Mesothelial cell of epicardium (in vitro differentiated cells): Measurements from ENCODE around the gene AIFM2. TPM values are rescaled to one million over a fixed set of nuclear protein-coding genes. Genes with fewer than 3 reads are reported as not detected.

Source experiments
- DNase-seq, 2 experiments: peaks; one replicate each; pipeline ENCODE4 v3.0.0; 2021; ENCODE audit warnings: low spot score in 2 of 2; ENCODE audit not compliant: unreplicated experiment in 2 of 2
- H3K27ac Mint-ChIP-seq: 2 replicates; pipeline ENCODE4 v1.8.0; 2021; ENCODE audit warnings: mixed read lengths
- H3K27me3 Mint-ChIP-seq: 2 replicates; pipeline ENCODE4 v1.8.0; 2021; ENCODE audit warnings: low read depth, mixed read lengths
- H3K36me3 Mint-ChIP-seq: 2 replicates; pipeline ENCODE4 v1.8.0; 2021; ENCODE audit warnings: mixed read lengths
- H3K4me1 Mint-ChIP-seq: 2 replicates; pipeline ENCODE4 v1.8.0; 2021; ENCODE audit warnings: mixed read lengths
- H3K4me3 Mint-ChIP-seq: 2 replicates; pipeline ENCODE4 v1.8.0; 2021; ENCODE audit warnings: mild to moderate bottlenecking, moderate library complexity, mixed read lengths
- H3K9me3 Mint-ChIP-seq: 2 replicates; pipeline ENCODE4 v1.8.0; 2021; ENCODE audit warnings: mixed read lengths
- CTCF ChIP-seq: fragments of 200-600 bp; sonication (generic); IDR thresholded peaks from one replicate; pipeline ENCODE4 v1.5.0; 2021; ENCODE audit warnings: antibody characterized with exemption; ENCODE audit not compliant: unreplicated experiment
- total RNA-seq: library from RNA; stranded (reverse); gene quantifications from 3 replicates; pipeline ENCODE4 v1.2.1, GENCODE V29; 2021

The AIFM2 gene
- total RNA-seq, 1 donor from 2014 or later, result 10.4 TPM

GRCh38 chr10:70139997-70140250 lies 7.3 kb upstream of the AIFM2 start:
- no peak overlapping the region for H3K4me3 Mint-ChIP-seq
- H3K27me3 Mint-ChIP-seq, result no peaks in the 10 kb centered on the region
- TF ChIP-seq CTCF, result no peak
- no peaks in the 10 kb centered on the region for H3K9me3 Mint-ChIP-seq
- DNase-seq, result no peak
- no peak overlapping the region for H3K27ac Mint-ChIP-seq
- H3K36me3 Mint-ChIP-seq, result peaks cover 6% of the 10 kb centered on the region
- H3K4me1 Mint-ChIP-seq, result peaks cover 7% of the 10 kb centered on the region

- Mint-ChIP-seq H3K27ac (no peak overlapping the region), H3K9me3 (no peaks in the 10 kb centered on the region), H3K4me3 (no peak overlapping the region), H3K27me3 (no peaks in the 10 kb centered on the region), H3K36me3 (peaks cover 6% of the 10 kb centered on the region), H3K4me1 (peaks cover 3% of the 10 kb centered on the region)
- no peak for TF ChIP-seq CTCF
- no peak for DNase-seq
Measured at GRCh38 chr10:70139151-70139996, 6.7 kb upstream of the AIFM2 start.

- no peak overlapping the region for H3K27ac Mint-ChIP-seq
- peaks cover 6% of the 10 kb centered on the region for H3K36me3 Mint-ChIP-seq
- no peak overlapping the region for H3K4me3 Mint-ChIP-seq
- H3K27me3 Mint-ChIP-seq, result no peaks in the 10 kb centered on the region
- no peaks in the 10 kb centered on the region for H3K9me3 Mint-ChIP-seq
- no peak for DNase-seq
- no peak for TF ChIP-seq CTCF
- peaks cover under 1% of the 10 kb centered on the region for H3K4me1 Mint-ChIP-seq
Measured at GRCh38 chr10:70137927-70138883, 5.6 kb upstream of the AIFM2 start.

- no peak overlapping the region for H3K27ac Mint-ChIP-seq
- H3K36me3 Mint-ChIP-seq, result peaks cover 4% of the 10 kb centered on the region
- no peak for DNase-seq
- no peaks in the 10 kb centered on the region for H3K9me3 Mint-ChIP-seq
- H3K4me1 Mint-ChIP-seq, result peaks cover 7% of the 10 kb centered on the region
- no peaks in the 10 kb centered on the region for H3K27me3 Mint-ChIP-seq
- no peak for TF ChIP-seq CTCF
- no peak overlapping the region for H3K4me3 Mint-ChIP-seq
Measured at GRCh38 chr10:70137135-70137534, 4.5 kb upstream of the AIFM2 start.

GRCh38 chr10:70135684-70136083 lies 3.1 kb upstream of the AIFM2 start:
- H3K27me3 Mint-ChIP-seq, result no peaks in the 10 kb centered on the region
- no peak overlapping the region for H3K27ac Mint-ChIP-seq
- peak in 1 of 2 experiments; percentile 11 for DNase-seq
- TF ChIP-seq CTCF, result no peak
- peaks cover 4% of the 10 kb centered on the region for H3K36me3 Mint-ChIP-seq
- H3K9me3 Mint-ChIP-seq, result no peaks in the 10 kb centered on the region
- H3K4me3 Mint-ChIP-seq, result no peak overlapping the region
- H3K4me1 Mint-ChIP-seq, result peaks cover 17% of the 10 kb centered on the region
